Psoas muscle (tissue), 8 donors: ENCODE data around the gene C11orf97. TPM values are rescaled to one million over a fixed set of nuclear protein-coding genes. Genes with fewer than 3 reads are reported as not detected.
"Not testable (repeated sequence)": the region's sequence is repeated elsewhere in the genome, so short reads cannot be mapped to it uniquely, and the experiment has no call there.

Experiments
- ATAC-seq, 4 donors: fragments of 200-7000 bp; cut with Tn5 transposase; one replicate each; pipeline ENCODE4 v1.9.1; 2020; ENCODE audit warnings: moderate library complexity in 3 of 4, mild to moderate bottlenecking in 2 of 4
- DNase-seq, 2 donors: peaks; one replicate each; pipeline ENCODE4 v3.0.0-alpha.2; 2020
- H3K27ac ChIP-seq: fragments of 200-600 bp; one replicate; pipeline ENCODE4 v1.8.0; 2022
- H3K27me3 ChIP-seq, 3 donors: fragments of 200-600 bp in 1 of 3; one replicate each; pipeline versions ENCODE4 v1.6.1 to v1.8.0; 2013 to 2022; ENCODE audit warnings: low read length in 2 of 3, mild to moderate bottlenecking in 2 of 3, moderate library complexity in 1 of 3; ENCODE audit not compliant: insufficient read depth in 3 of 3
- H3K36me3 ChIP-seq, 2 donors: fragments of 200-600 bp in 1 of 2; one replicate each; pipeline versions ENCODE4 v1.6.1 to v1.8.0; 2013 to 2022; ENCODE audit warnings: low read depth in 1 of 2, mild to moderate bottlenecking in 1 of 2, moderate library complexity in 1 of 2; ENCODE audit not compliant: insufficient read depth in 1 of 2
- H3K4me1 ChIP-seq: fragments of 200-600 bp; one replicate; pipeline ENCODE4 v1.8.0; 2022
- H3K4me3 ChIP-seq: fragments of 200-600 bp; one replicate; pipeline ENCODE4 v1.8.0; 2022; ENCODE audit warnings: mild to moderate bottlenecking
- H3K9me3 ChIP-seq: fragments of 200-600 bp; one replicate; pipeline ENCODE4 v1.8.0; 2022
- CTCF ChIP-seq: fragments of 200-600 bp; IDR thresholded peaks from one replicate; pipeline ENCODE4 v1.8.0; 2022; ENCODE audit warnings: antibody characterized with exemption
- WGBS, 3 donors: extraction: QIAGEN DNeasy Blood & Tissue Kit; methylation state at CpG; one replicate each; pipeline versions ENCODE4 v1.1.6 to v1.1.7; 2013; 5-methylcytosine and 5-hydroxymethylcytosine counted together
- intact Hi-C, 2 donors: fragments of 100-400 bp; cut with DNase I; formaldehyde crosslinking; loops; one replicate each; pipeline versions ENCODE4 v1.11.0 to v1.14.2; 2022
- polyA plus RNA-seq, 3 donors: library from polyadenylated mRNA; stranded (reverse); fragments of 200-250 nt; gene quantifications; one replicate each; pipeline ENCODE4 v1.2.3, GENCODE V29; 2013
- total RNA-seq, 4 donors: library from RNA; stranded (reverse); fragmentation: NEBNext Ultra II Directional in 2 of 4; extraction: Animal tissue kit (Norgen Biotek cat#: 25700) in 2 of 4; gene quantifications; one replicate each; pipeline versions ENCODE4 v1.2.1 to v1.2.4, GENCODE V29; 2021 to 2023
- donor health status: healthy with polysubstance abuse.
- donor health status: DM: no; HTN: no; CAD: no; lungs with moderate emphysema.
- donor health status: Bipolar disorder and iron deficiency.
- donor health status: healthy.
- donor health status: DM: yes; HTN: yes; CAD: no.
- donor health status: DM: no; HTN: no; CAD: no.
- donor health status: DM: no; HTN: no; CAD: no.
- donor health status: DM: yes; HTN: yes; CAD: no.

Gene C11orf97
- total and polyA plus RNA-seq, 7 donors, result 0.06 TPM; not detected in 6

GRCh38 chr11:94568717-94569116 lies 56.5 kb downstream of the C11orf97 start:
- Histone ChIP-seq H3K27ac (no peak overlapping the region), H3K9me3 (no peaks in the 10 kb centered on the region), H3K4me1 (no peaks in the 10 kb centered on the region), H3K27me3 (no peaks in the 10 kb centered on the region), H3K4me3 (no peak overlapping the region), H3K36me3 (no peaks in the 10 kb centered on the region)
- intact Hi-C loops, result no loop called here
- TF ChIP-seq CTCF, result no peak
- 80 to 87% (median 82%) methylated on average over 4 of the region's 4 CpGs for WGBS, 3 donors
- no peak for DNase-seq
- no peak for ATAC-seq

- H3K9me3 ChIP-seq, H3K4me3 ChIP-seq, H3K27ac ChIP-seq, H3K4me1 ChIP-seq, H3K36me3 ChIP-seq, intact Hi-C loops, H3K27me3 ChIP-seq, DNase-seq, ATAC-seq: not testable (repeated sequence)
- 45 to 90% (median 86%) methylated on average over 2 of the region's 2 CpGs for WGBS, 3 donors
Measured at GRCh38 chr11:94572975-94573374, 60.7 kb downstream of the C11orf97 start.

- no peak overlapping the region for H3K4me3 ChIP-seq
- no peaks in the 10 kb centered on the region for H3K36me3 ChIP-seq
- no peak for TF ChIP-seq CTCF
- no peaks in the 10 kb centered on the region for H3K9me3 ChIP-seq
- H3K4me1 ChIP-seq, result no peaks in the 10 kb centered on the region
- H3K27me3 ChIP-seq, result no peaks in the 10 kb centered on the region
- 79 to 86% (median 82%) methylated on average over 13 of the region's 13 CpGs for WGBS, 3 donors
- no peak overlapping the region for H3K27ac ChIP-seq
- intact Hi-C loops, result no loop called here
- ATAC-seq, result no peak
- peak in 1 of 2 donors; percentile 16 for DNase-seq
Measured at GRCh38 chr11:94574193-94574961, 62.1 kb downstream of the C11orf97 start.

GRCh38 chr11:94576306-94576705 lies 64.0 kb downstream of the C11orf97 start:
- Histone ChIP-seq H3K27me3 (no peaks in the 10 kb centered on the region), H3K36me3 (no peaks in the 10 kb centered on the region), H3K4me1 (no peaks in the 10 kb centered on the region), H3K27ac (no peak overlapping the region), H3K9me3 (no peaks in the 10 kb centered on the region), H3K4me3 (no peak overlapping the region)
- TF ChIP-seq CTCF, result no peak
- intact Hi-C loops, result no loop called here
- ATAC-seq (no peak), DNase-seq (no peak)
- 88 to 92% (median 91%) methylated on average over 5 of the region's 5 CpGs for WGBS, 3 donors

- H3K4me1 ChIP-seq, result no peaks in the 10 kb centered on the region
- DNase-seq (no peak), ATAC-seq (no peak)
- H3K27me3 ChIP-seq, result no peaks in the 10 kb centered on the region
- no peaks in the 10 kb centered on the region for H3K9me3 ChIP-seq
- no peaks in the 10 kb centered on the region for H3K36me3 ChIP-seq
- no peak overlapping the region for H3K4me3 ChIP-seq
- H3K27ac ChIP-seq, result no peak overlapping the region
- intact Hi-C loops, result no loop called here
- 62 to 76% (median 69%) methylated on average over 3 of the region's 3 CpGs for WGBS, 3 donors
- TF ChIP-seq CTCF, result no peak
Measured at GRCh38 chr11:94577841-94578240, 65.6 kb downstream of the C11orf97 start.

Other genes starting within 250 kb of the C11orf97 start
- gene IZUMO1R, start 207.9 kb upstream of the C11orf97 start, total RNA-seq, result not detected
- not detected for gene IZUMO1R, start 207.9 kb upstream of the C11orf97 start, polyA plus RNA-seq
- gene GPR83, start 111.0 kb upstream of the C11orf97 start, total RNA-seq, result under 1 TPM in 3 of 4 donors, not detected in 1; 0.06 to 0.40 (median 0.11) TPM
- gene GPR83, start 111.0 kb upstream of the C11orf97 start, polyA plus RNA-seq, result under 1 TPM; 0.05 to 0.25 (median 0.13) TPM
- 1 to 10 TPM; 6.4 to 8.3 (median 8.1) TPM for gene MRE11, start 18.6 kb upstream of the C11orf97 start, total RNA-seq
- 1 to 10 TPM; 1.9 to 9.0 (median 3.0) TPM for gene MRE11, start 18.6 kb upstream of the C11orf97 start, polyA plus RNA-seq
- gene ANKRD49, start 18.5 kb upstream of the C11orf97 start, total RNA-seq, result 10 to 100 TPM in 1 of 4 donors, 1 to 10 TPM in 3; 5.4 to 13.7 (median 5.7) TPM
- 10 to 100 TPM in 2 of 3 donors, 1 to 10 TPM in 1; 9.7 to 37.9 (median 12.3) TPM for gene ANKRD49, start 18.5 kb upstream of the C11orf97 start, polyA plus RNA-seq
- 1 to 10 TPM; 1.1 to 2.2 (median 1.4) TPM for gene FUT4, start 31.5 kb downstream of the C11orf97 start, total RNA-seq
- 1 to 10 TPM in 2 of 3 donors, under 1 TPM in 1; 0.37 to 1.9 (median 1.1) TPM for gene FUT4, start 31.5 kb downstream of the C11orf97 start, polyA plus RNA-seq
- gene PIWIL4, start 54.9 kb downstream of the C11orf97 start, total RNA-seq, result 1 to 10 TPM in 2 of 4 donors, under 1 TPM in 2; 0.47 to 1.7 (median 0.95) TPM
- under 1 TPM; 0.30 to 0.65 (median 0.47) TPM for gene PIWIL4, start 54.9 kb downstream of the C11orf97 start, polyA plus RNA-seq